Colonic mucosa (tissue), 4 donors: ENCODE data around the gene TUBB. TPM values are rescaled to one million over a fixed set of nuclear protein-coding genes. Genes with fewer than 3 reads are reported as not detected.

Experiments used
- DNase-seq: peaks from one replicate; pipeline ENCODE4 v3.0.0-alpha.2; 2020
- H3K27ac ChIP-seq: fragments of 200-600 bp; one replicate; pipeline ENCODE4 v1.8.0; 2021
- H3K27me3 ChIP-seq: fragments of 200-600 bp; one replicate; pipeline ENCODE4 v1.8.0; 2021
- H3K36me3 ChIP-seq: fragments of 200-600 bp; one replicate; pipeline ENCODE4 v1.8.0; 2021
- H3K4me1 ChIP-seq: fragments of 200-600 bp; one replicate; pipeline ENCODE4 v1.8.0; 2021; ENCODE audit warnings: mild to moderate bottlenecking
- H3K4me3 ChIP-seq: fragments of 200-600 bp; one replicate; pipeline ENCODE4 v1.8.0; 2021
- H3K9ac ChIP-seq, 2 donors: one replicate each; pipeline ENCODE4 v1.7.0; 2013; ENCODE audit warnings: control low read depth in 2 of 2, low read depth in 2 of 2, low read length in 2 of 2
- H3K9me3 ChIP-seq: fragments of 200-600 bp; one replicate; pipeline ENCODE4 v1.8.0; 2021
- intact Hi-C: fragments of 100-400 bp; cut with DNase I; formaldehyde crosslinking; loops from one replicate; pipeline ENCODE4 v1.14.1; 2022
- total RNA-seq, 2 donors: library from RNA; stranded (reverse); fragmentation: NEBNext Ultra II Directional in 1 of 2; extraction: Animal tissue kit (Norgen Biotek cat#: 25700) in 1 of 2; gene quantifications; one replicate each; pipeline ENCODE4 v1.2.1, GENCODE V29; 2021
- TF ChIP-seq, protein P1 (sequence below): fragments of 200-600 bp; IDR thresholded peaks from one replicate; pipeline ENCODE4 v1.8.0; 2022; ENCODE audit warnings: antibody characterized with exemption, mild to moderate bottlenecking
- donor health status: healthy.
- donor health status: DM: no; HTN: no; CAD: no.
- donor health status: DM: no; HTN: no; CAD: no.

TUBB gene
- total RNA-seq, 2 donors from 2014 or later = 213 to 605 TPM

DNA sequence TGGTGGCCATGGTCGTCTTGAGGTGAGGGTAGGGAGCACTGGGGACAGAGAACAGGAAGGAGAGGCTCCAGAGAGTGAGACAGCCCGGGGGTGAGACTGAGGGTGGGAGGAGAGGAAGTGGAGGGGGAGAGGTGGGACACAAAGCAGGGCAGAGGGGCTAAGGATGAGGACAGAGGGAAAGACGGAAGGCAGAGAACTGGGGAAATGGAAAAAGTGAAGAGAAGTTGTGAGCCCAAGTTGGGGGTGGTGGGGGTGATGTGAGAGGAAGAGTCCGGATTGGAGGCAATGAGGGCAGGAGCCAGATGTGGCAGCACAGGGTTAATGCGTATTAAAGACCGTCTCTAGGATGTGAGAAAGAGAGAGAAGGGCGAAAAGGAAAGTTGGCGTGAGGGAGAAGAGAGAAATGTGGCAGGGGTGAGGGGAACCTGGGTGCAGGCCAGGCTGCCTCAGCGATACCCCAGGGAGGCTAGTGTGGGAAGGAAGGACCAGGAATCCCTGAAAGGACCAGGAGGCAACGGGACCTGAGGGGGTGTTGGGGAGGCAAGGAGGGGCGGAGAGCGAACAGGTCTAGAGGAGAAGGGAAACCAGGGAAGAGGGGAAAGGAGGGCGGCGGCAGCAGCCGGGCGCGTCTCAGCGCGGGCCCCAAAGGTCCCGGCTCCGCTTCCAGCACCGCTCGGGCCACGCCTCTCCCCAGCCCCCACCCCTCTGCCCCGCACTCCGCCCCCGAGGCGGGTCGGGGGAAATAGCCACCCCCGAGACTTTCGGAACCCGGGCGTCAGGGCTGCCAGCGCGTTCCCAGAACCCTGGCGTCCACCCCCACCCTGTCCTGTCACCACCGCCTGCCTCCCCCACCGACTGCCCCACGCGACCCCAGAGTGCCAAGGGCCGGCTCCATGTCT, 33.9 kb upstream of the TUBB start, which contains the start of gene PPP1R18:
Gene PPP1R18 (minus strand): TSS at position 637 of the 899 bp plus-strand sequence. CDS start 627 bp downstream, at position 10.
- H3K9ac ChIP-seq = peak within 1 kb of the TSS; percentile 91 to 92
- peak; percentile 80 for DNase-seq
- H3K9me3 ChIP-seq = no peaks in the 10 kb centered on the region
- H3K4me3 ChIP-seq = peak within 1 kb of the TSS; percentile 53
- H3K4me1 ChIP-seq = peaks cover 11% of the 10 kb centered on the region
- H3K36me3 ChIP-seq = no peaks in the 10 kb centered on the region
- peak within 1 kb of the TSS; percentile 84 for H3K27ac ChIP-seq
- TF ChIP-seq, protein P1, sequence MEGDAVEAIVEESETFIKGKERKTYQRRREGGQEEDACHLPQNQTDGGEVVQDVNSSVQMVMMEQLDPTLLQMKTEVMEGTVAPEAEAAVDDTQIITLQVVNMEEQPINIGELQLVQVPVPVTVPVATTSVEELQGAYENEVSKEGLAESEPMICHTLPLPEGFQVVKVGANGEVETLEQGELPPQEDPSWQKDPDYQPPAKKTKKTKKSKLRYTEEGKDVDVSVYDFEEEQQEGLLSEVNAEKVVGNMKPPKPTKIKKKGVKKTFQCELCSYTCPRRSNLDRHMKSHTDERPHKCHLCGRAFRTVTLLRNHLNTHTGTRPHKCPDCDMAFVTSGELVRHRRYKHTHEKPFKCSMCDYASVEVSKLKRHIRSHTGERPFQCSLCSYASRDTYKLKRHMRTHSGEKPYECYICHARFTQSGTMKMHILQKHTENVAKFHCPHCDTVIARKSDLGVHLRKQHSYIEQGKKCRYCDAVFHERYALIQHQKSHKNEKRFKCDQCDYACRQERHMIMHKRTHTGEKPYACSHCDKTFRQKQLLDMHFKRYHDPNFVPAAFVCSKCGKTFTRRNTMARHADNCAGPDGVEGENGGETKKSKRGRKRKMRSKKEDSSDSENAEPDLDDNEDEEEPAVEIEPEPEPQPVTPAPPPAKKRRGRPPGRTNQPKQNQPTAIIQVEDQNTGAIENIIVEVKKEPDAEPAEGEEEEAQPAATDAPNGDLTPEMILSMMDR = no peak
- intact Hi-C loops = no loop called here
- no peaks in the 10 kb centered on the region for H3K27me3 ChIP-seq

DNA sequence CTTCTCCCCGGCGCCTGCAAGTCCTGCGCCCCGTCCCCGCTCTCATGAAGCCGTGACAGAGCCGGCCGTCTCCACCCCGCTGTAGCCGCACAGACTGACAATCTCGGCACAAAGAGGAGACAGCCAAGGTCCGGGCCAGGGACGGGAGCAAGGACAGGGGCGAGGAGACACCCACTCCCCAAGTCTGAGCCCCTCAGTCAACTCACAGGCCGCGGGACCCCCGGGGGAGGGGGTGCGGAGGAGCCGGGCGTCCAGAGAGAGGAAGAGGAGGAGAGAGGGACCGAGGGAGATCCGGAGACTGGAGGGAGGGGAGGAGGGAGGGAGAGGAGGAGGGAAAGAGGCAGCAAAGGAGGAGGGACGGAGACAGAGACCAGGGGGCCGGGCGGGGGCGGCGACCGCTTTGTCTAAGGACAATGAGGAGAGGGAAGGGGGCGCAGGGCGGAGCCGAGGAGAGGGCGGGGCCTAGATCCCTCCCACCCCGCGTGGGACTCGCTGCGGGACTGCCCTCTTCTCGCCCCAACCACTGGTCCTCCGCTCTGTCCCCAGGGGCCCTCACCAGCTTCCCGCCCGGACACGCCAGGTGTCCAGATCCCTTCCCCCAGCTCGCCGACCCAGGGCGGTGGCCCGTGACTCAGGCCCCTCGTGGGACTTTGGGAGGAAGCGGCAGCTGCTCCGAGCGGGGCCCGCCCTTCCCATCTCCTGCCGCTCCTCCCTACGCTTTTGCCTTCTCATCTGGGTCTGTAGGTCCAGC, 33.1 kb upstream of the TUBB start:
- peak; percentile 88 for DNase-seq
- Histone ChIP-seq H3K9me3 (no peaks in the 10 kb centered on the region), H3K36me3 (no peaks in the 10 kb centered on the region), H3K27ac (peak overlapping the region; percentile 84), H3K4me3 (peak overlapping the region; percentile 53), H3K9ac (peak overlapping the region; percentile 91 to 92), H3K4me1 (peaks cover 11% of the 10 kb centered on the region), H3K27me3 (no peaks in the 10 kb centered on the region)
- intact Hi-C loops = no loop called here
- TF ChIP-seq, protein P1 = no peak

DNA sequence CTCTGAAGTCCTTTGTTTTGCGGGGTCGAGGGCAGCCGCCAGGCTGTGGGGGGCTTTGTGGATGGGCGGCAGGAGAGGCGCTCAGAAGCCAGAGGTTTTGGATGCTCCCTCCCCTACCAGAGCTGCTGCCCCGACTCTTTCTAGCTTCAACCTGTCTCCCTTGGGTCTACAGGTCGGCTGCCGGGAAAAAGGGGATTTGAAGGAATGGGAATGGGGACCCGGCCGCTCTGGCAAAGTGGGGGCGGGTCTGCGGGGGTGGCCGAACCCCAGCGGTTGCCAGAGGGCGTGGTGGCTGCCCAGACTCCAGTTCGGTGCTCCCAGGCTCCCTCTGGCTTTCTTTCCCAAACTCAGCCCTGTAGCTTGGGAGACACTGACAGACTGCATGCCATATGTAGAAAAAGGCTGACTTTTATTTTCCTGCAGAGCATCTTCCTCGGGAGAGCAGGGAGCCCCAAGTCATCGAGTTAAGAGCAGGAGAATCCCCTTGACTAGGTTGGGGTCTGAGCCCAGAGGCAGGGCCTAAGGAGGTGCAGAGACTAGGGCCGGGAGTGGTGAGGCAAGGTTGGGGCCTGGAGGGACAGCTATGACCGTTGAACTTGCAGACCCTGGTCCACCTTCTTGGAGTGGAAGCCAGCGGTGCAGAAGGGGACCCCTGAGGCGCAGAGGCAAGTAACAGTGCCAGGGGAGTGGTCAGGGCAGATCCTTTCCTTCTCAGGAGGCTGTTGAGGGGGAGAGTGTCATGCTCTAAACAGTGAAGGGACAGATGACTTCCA, 32.3 kb upstream of the TUBB start:
- DNase-seq = peak; percentile 45
- H3K4me3 ChIP-seq = peak overlapping the region; percentile 53
- H3K9ac ChIP-seq = peak overlapping the region; percentile 91 to 92
- TF ChIP-seq, protein P1 = no peak
- H3K4me1 ChIP-seq = peaks cover 11% of the 10 kb centered on the region
- no peaks in the 10 kb centered on the region for H3K27me3 ChIP-seq
- H3K36me3 ChIP-seq = no peaks in the 10 kb centered on the region
- H3K27ac ChIP-seq = peak overlapping the region; percentile 84
- H3K9me3 ChIP-seq = no peaks in the 10 kb centered on the region
- intact Hi-C loops = no loop called here

DNA sequence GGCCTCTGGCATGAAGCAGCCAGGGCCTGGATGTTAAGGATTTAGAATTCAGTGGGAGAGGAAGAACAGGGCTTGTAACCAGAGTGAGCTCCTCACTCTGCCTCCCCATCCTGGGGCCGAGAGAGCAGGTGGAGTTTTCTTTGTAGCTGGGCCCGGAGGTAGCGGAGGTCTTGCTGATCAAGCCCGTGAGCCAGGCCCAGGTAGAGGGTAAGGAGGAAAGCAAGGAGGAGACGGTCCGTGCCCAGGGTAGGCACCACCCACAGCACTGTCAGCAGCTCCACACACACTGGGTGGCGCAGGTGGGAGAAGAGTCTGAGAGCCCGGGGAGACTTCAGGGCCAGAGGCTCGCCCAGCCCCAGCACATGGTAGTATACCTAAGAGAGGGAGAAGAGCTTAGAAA, 31.6 kb upstream of the TUBB start:
- no peak overlapping the region for H3K4me3 ChIP-seq
- H3K4me1 ChIP-seq = peaks cover 11% of the 10 kb centered on the region
- no peaks in the 10 kb centered on the region for H3K27me3 ChIP-seq
- TF ChIP-seq, protein P1 = no peak
- no peak for DNase-seq
- H3K27ac ChIP-seq = peak overlapping the region; percentile 84
- no peaks in the 10 kb centered on the region for H3K36me3 ChIP-seq
- intact Hi-C loops = no loop called here
- H3K9me3 ChIP-seq = no peaks in the 10 kb centered on the region
- peak overlapping the region; percentile 1 to 92 for H3K9ac ChIP-seq
